ENCODE data around the gene CBFA2T3. TPM values are rescaled to one million over a fixed set of nuclear protein-coding genes. Genes with fewer than 3 reads are reported as not detected.

CBFA2T3 gene
- total and polyA plus RNA-seq, 4 donors, result 4.7 to 11.8 (median 6.6) TPM

- TF ChIP-seq CTCF (IDR thresholded peaks at IDR 0.05; ENCODE audit: control extremely low read depth, extremely low read depth), result no peak
- Histone ChIP-seq H3K27me3 (ENCODE audit: control insufficient read depth in 3 of 3, insufficient read depth in 3 of 3, low read length in 2 of 3) (no peaks in the 10 kb centered on the region), H3K4me1 (ENCODE audit: control insufficient read depth in 5 of 5, insufficient read depth in 5 of 5, low read length in 5 of 5) (peaks cover 0 to 31% (median 0%) of the 10 kb centered on the region in 5 donors), H3K27ac (ENCODE audit: low read depth in 1 of 2, low read length in 1 of 2) (no peak overlapping the region), H3K9me3 (ENCODE audit: control insufficient read depth in 4 of 4, insufficient read depth in 3 of 4, low read length in 3 of 4) (no peaks in the 10 kb centered on the region), H3K9ac (ENCODE audit: insufficient read depth in 1 of 2, low read length in 2 of 2) (no peak overlapping the region), H3K36me3 (ENCODE audit: control insufficient read depth in 4 of 4, insufficient read depth in 4 of 4, low read length in 4 of 4) (peaks cover 0 to 43% (median 5%) of the 10 kb centered on the region in 4 donors), H3K4me3 (no peak overlapping the region)
- DNase-seq, result no peak
- no peak for ATAC-seq (ENCODE audit: insufficient read depth, low FRiP score)
- 94% methylated on average over 21 of the region's 21 CpGs for WGBS, 2 donors
Observed at GRCh38 chr16:88827727-88828126, 149.3 kb downstream of the CBFA2T3 start.

GRCh38 chr16:88826070-88826840, 150.8 kb downstream of the CBFA2T3 start:
- Histone ChIP-seq H3K27me3 (ENCODE audit: control insufficient read depth in 3 of 3, insufficient read depth in 3 of 3, low read length in 2 of 3) (no peaks in the 10 kb centered on the region), H3K9ac (ENCODE audit: insufficient read depth in 1 of 2, low read length in 2 of 2) (no peak overlapping the region), H3K27ac (ENCODE audit: low read depth in 1 of 2, low read length in 1 of 2) (no peak overlapping the region), H3K9me3 (ENCODE audit: control insufficient read depth in 4 of 4, insufficient read depth in 3 of 4, low read length in 3 of 4) (no peaks in the 10 kb centered on the region), H3K4me3 (no peak overlapping the region), H3K4me1 (ENCODE audit: control insufficient read depth in 5 of 5, insufficient read depth in 5 of 5, low read length in 5 of 5) (peaks cover 0 to 31% (median 0%) of the 10 kb centered on the region in 5 donors), H3K36me3 (ENCODE audit: control insufficient read depth in 4 of 4, insufficient read depth in 4 of 4, low read length in 4 of 4) (peaks cover 0 to 53% (median 8%) of the 10 kb centered on the region in 4 donors)
- no peak for TF ChIP-seq CTCF (IDR thresholded peaks at IDR 0.05; ENCODE audit: control extremely low read depth, extremely low read depth)
- ATAC-seq (ENCODE audit: insufficient read depth, low FRiP score), result no peak
- DNase-seq, result no peak
- WGBS, 2 donors, result 92 to 97% methylated on average over 26 of the region's 26 CpGs

- Histone ChIP-seq H3K27ac (ENCODE audit: low read depth in 1 of 2, low read length in 1 of 2) (no peak overlapping the region), H3K9me3 (ENCODE audit: control insufficient read depth in 4 of 4, insufficient read depth in 3 of 4, low read length in 3 of 4) (no peaks in the 10 kb centered on the region), H3K4me1 (ENCODE audit: control insufficient read depth in 5 of 5, insufficient read depth in 5 of 5, low read length in 5 of 5) (peaks cover 0 to 23% (median 0%) of the 10 kb centered on the region in 5 donors), H3K36me3 (ENCODE audit: control insufficient read depth in 4 of 4, insufficient read depth in 4 of 4, low read length in 4 of 4) (peaks cover 0 to 56% (median 8%) of the 10 kb centered on the region in 4 donors), H3K27me3 (ENCODE audit: control insufficient read depth in 3 of 3, insufficient read depth in 3 of 3, low read length in 2 of 3) (no peaks in the 10 kb centered on the region), H3K4me3 (no peak overlapping the region), H3K9ac (ENCODE audit: insufficient read depth in 1 of 2, low read length in 2 of 2) (no peak overlapping the region)
- no peak for DNase-seq
- 88 to 99% methylated on average over 10 to 12 of the region's 12 CpGs for WGBS, 2 donors
- TF ChIP-seq CTCF (IDR thresholded peaks at IDR 0.05; ENCODE audit: control extremely low read depth, extremely low read depth), result no peak
- no peak for ATAC-seq (ENCODE audit: insufficient read depth, low FRiP score)
Observed at GRCh38 chr16:88825146-88825545, 151.9 kb downstream of the CBFA2T3 start.

Other genes starting within 250 kb of the CBFA2T3 start
- 100 to 1,000 TPM; 113 to 200 TPM for gene PIEZO1, start 192.0 kb downstream of the CBFA2T3 start, total RNA-seq
- 100 to 1,000 TPM; 180 to 207 TPM for gene PIEZO1, start 192.0 kb downstream of the CBFA2T3 start, polyA plus RNA-seq
- 1 to 10 TPM; 3.0 to 5.8 TPM for gene CDT1, start 173.4 kb downstream of the CBFA2T3 start, total RNA-seq
- gene CDT1, start 173.4 kb downstream of the CBFA2T3 start, polyA plus RNA-seq, result 1 to 10 TPM; 2.0 to 3.6 TPM
- 100 to 1,000 TPM in 1 of 2 donors, 10 to 100 TPM in 1; 44.2 to 196 TPM for gene APRT, start 165.3 kb downstream of the CBFA2T3 start, total RNA-seq
- gene APRT, start 165.3 kb downstream of the CBFA2T3 start, polyA plus RNA-seq, result 100 to 1,000 TPM; 157 to 260 TPM
- gene GALNS, start 120.3 kb downstream of the CBFA2T3 start, total RNA-seq, result 10 to 100 TPM; 33.6 to 61.9 TPM
- 10 to 100 TPM; 21.4 to 26.9 TPM for gene GALNS, start 120.3 kb downstream of the CBFA2T3 start, polyA plus RNA-seq
- 10 to 100 TPM; 34.2 to 55.4 TPM for gene TRAPPC2L, start 120.1 kb downstream of the CBFA2T3 start, total RNA-seq
- 100 to 1,000 TPM in 1 of 2 donors, 10 to 100 TPM in 1; 41.5 to 106 TPM for gene TRAPPC2L, start 120.1 kb downstream of the CBFA2T3 start, polyA plus RNA-seq
- not detected for gene PABPN1L, start 110.5 kb downstream of the CBFA2T3 start, total RNA-seq
- gene PABPN1L, start 110.5 kb downstream of the CBFA2T3 start, polyA plus RNA-seq, result under 1 TPM; 0.03 to 0.22 TPM
- 10 to 100 TPM; 32.0 to 33.6 TPM for gene ACSF3, start 116.6 kb upstream of the CBFA2T3 start, total RNA-seq
- 10 to 100 TPM; 17.4 to 30.4 TPM for gene ACSF3, start 116.6 kb upstream of the CBFA2T3 start, polyA plus RNA-seq
- gene CDH15, start 194.5 kb upstream of the CBFA2T3 start, total RNA-seq, result 1 to 10 TPM in 1 of 2 donors, under 1 TPM in 1; 0.09 to 1.9 TPM
- 1 to 10 TPM in 1 of 2 donors, under 1 TPM in 1; 0.77 to 2.1 TPM for gene CDH15, start 194.5 kb upstream of the CBFA2T3 start, polyA plus RNA-seq
- gene SLC22A31, start 223.3 kb upstream of the CBFA2T3 start, total RNA-seq, result 100 to 1,000 TPM in 1 of 2 donors, 10 to 100 TPM in 1; 25.2 to 227 TPM
- gene SLC22A31, start 223.3 kb upstream of the CBFA2T3 start, polyA plus RNA-seq, result 100 to 1,000 TPM in 1 of 2 donors, 10 to 100 TPM in 1; 78.8 to 285 TPM
- 10 to 100 TPM in 1 of 2 donors, 1 to 10 TPM in 1; 4.7 to 13.9 TPM for gene ZNF778, start 240.5 kb upstream of the CBFA2T3 start, total RNA-seq
- 1 to 10 TPM; 2.4 to 4.5 TPM for gene ZNF778, start 240.5 kb upstream of the CBFA2T3 start, polyA plus RNA-seq